ENCODE measurements around the gene SLC17A5. TPM values are rescaled to one million over a fixed set of nuclear protein-coding genes. Genes with fewer than 3 reads are reported as not detected.

SLC17A5 gene
- total and polyA plus RNA-seq, 9 of the 15 experiments (the other 6 are each of a cell fraction or from before 2014, with no cell fraction given), result 1.3 to 7.2 (median 3.4) TPM

- H3K9ac ChIP-seq (ENCODE audit: insufficient read depth in 1 of 2, low read depth in 2 of 2, low read length in 2 of 2), result no peak overlapping the region
- H3K4me1 ChIP-seq (replicated peaks in 1 of 2; ENCODE audit: control insufficient read depth in 2 of 2, insufficient read depth in 2 of 2, low read length in 2 of 2), result no peaks in the 10 kb centered on the region
- peaks cover 3 to 6% of the 10 kb centered on the region in 2 experiments; a peak in 4 of 5 replicates for H3K27me3 ChIP-seq (ENCODE audit: control insufficient read depth in 2 of 2, insufficient read depth in 2 of 2, low read length in 2 of 2)
- no peaks in the 10 kb centered on the region; the same call in 1 of the 2 replicates for H4K20me1 ChIP-seq (replicated peaks; ENCODE audit: control insufficient read depth, insufficient read depth, low read length)
- no peak overlapping the region for H3K27ac ChIP-seq (ENCODE audit: extremely low read depth, low read depth, low read length)
- no peaks in the 10 kb centered on the region for H3K79me2 ChIP-seq (ENCODE audit: control insufficient read depth, insufficient read depth, low read length)
- H3K36me3 ChIP-seq (ENCODE audit: control insufficient read depth, insufficient read depth, low read length), result no peaks in the 10 kb centered on the region
- in situ Hi-C loops (cut with MboI) (loop anchor here (5.0 kb wide), 1 partner anchor 57 kb away; no protein-coding TSS in a partner anchor), intact Hi-C loops (cut with micrococcal nuclease) (loop anchor here (1.0 to 10.0 kb wide), 4 partner anchors 42 to 1534 kb away; no protein-coding TSS in a partner anchor)
- ChIA-PET CTCF (ENCODE audit: low intra/inter-chr PET ratio) (interaction anchor here (1.9 kb wide), 1 partner anchor 57 kb away, joined by 8 read pairs; no protein-coding TSS in a partner anchor), POLR2A (interaction anchor here (0.6 to 2.2 kb wide), 3 partner anchors 24 to 1931 kb away, joined by 3 to 5 read pairs (median 3); no protein-coding TSS in a partner anchor)
- peak; percentile 96 for FAIRE-seq
- no peaks in the 10 kb centered on the region for H3K9me3 ChIP-seq (replicated peaks; ENCODE audit: control insufficient read depth, insufficient read depth, low read depth, low read length)
- peak; percentile 97 for ATAC-seq
- BruUV-seq (replicated peaks), result no TSS peak
- DNase-seq (ENCODE audit: extremely low read depth in 1 of 4, low spot score in 3 of 4), result peak; percentile 66 to 85 (median 76)
- no peaks in the 10 kb centered on the region for H3K9me1 ChIP-seq (ENCODE audit: control insufficient read depth, insufficient read depth, low read length)
- H3K4me2 ChIP-seq (ENCODE audit: insufficient read depth, low read length), result no peak overlapping the region
- WGBS (ENCODE audit: insufficient coverage, low coverage, missing lambda C conversion rate), result 3% methylated on average over 4 of the region's 4 CpGs
- no peak overlapping the region for H3K4me3 ChIP-seq
- H2AFZ ChIP-seq (ENCODE audit: low read depth, low read length), result no peak overlapping the region
- TF ChIP-seq, protein P1, sequence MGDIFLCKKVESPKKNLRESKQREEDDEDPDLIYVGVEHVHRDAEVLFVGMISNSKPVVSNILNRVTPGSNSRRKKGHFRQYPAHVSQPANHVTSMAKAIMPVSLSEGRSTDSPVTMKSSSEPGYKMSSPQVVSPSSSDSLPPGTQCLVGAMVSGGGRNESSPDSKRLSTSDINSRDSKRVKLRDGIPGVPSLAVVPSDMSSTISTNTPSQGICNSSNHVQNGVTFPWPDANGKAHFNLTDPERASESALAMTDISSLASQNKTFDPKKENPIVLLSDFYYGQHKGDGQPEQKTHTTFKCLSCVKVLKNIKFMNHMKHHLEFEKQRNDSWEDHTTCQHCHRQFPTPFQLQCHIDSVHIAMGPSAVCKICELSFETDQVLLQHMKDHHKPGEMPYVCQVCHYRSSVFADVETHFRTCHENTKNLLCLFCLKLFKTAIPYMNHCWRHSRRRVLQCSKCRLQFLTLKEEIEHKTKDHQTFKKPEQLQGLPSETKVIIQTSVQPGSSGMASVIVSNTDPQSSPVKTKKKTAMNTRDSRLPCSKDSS (IDR thresholded peaks at IDR 0.05; ENCODE audit: low read depth, partially characterized antibody), result no peak
- TF ChIP-seq CTBP1 (IDR thresholded peaks at IDR 0.05; ENCODE audit: borderline replicate concordance), result no peak
- no peak for TF ChIP-seq CEBPB (tag; IDR thresholded peaks at IDR 0.05)
- no peak for TF ChIP-seq RFX5 (IDR thresholded peaks at IDR 0.05; ENCODE audit: low read depth, low read length)
- no peak for TF ChIP-seq DDX20 (tag; IDR thresholded peaks at IDR 0.05; ENCODE audit: low read depth)
- no peak for TF ChIP-seq PTRF (tag; IDR thresholded peaks at IDR 0.05)
- TF ChIP-seq TGIF2 (CRISPR knock-in tag; IDR thresholded peaks at IDR 0.05), result no peak
- no peak for TF ChIP-seq BMI1 (IDR thresholded peaks at IDR 0.05; ENCODE audit: low read length)
- TF ChIP-seq NR2C1 (IDR thresholded peaks at IDR 0.05), result no peak
- no peak for TF ChIP-seq NR2C1 (tag; IDR thresholded peaks at IDR 0.05)
- no peak for TF ChIP-seq SFPQ (IDR thresholded peaks at IDR 0.05; ENCODE audit: low read depth, low read length)
- TF ChIP-seq ZSCAN32 (CRISPR knock-in tag; IDR thresholded peaks at IDR 0.05), result no peak
- TF ChIP-seq, protein P2, sequence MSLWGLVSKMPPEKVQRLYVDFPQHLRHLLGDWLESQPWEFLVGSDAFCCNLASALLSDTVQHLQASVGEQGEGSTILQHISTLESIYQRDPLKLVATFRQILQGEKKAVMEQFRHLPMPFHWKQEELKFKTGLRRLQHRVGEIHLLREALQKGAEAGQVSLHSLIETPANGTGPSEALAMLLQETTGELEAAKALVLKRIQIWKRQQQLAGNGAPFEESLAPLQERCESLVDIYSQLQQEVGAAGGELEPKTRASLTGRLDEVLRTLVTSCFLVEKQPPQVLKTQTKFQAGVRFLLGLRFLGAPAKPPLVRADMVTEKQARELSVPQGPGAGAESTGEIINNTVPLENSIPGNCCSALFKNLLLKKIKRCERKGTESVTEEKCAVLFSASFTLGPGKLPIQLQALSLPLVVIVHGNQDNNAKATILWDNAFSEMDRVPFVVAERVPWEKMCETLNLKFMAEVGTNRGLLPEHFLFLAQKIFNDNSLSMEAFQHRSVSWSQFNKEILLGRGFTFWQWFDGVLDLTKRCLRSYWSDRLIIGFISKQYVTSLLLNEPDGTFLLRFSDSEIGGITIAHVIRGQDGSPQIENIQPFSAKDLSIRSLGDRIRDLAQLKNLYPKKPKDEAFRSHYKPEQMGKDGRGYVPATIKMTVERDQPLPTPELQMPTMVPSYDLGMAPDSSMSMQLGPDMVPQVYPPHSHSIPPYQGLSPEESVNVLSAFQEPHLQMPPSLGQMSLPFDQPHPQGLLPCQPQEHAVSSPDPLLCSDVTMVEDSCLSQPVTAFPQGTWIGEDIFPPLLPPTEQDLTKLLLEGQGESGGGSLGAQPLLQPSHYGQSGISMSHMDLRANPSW (CRISPR knock-in tag; IDR thresholded peaks at IDR 0.05), result no peak
- TF ChIP-seq HMGN3 (IDR thresholded peaks at IDR 0.05; ENCODE audit: borderline replicate concordance, extremely low read depth, insufficient read length, low read depth, low read length), result no peak
- no peak for TF ChIP-seq NFXL1 (CRISPR knock-in tag; IDR thresholded peaks at IDR 0.05)
- TF ChIP-seq SRSF9 (IDR thresholded peaks at IDR 0.05; ENCODE audit: borderline replicate concordance, low read depth, low read length), result no peak
- no peak for TF ChIP-seq SAFB (IDR thresholded peaks at IDR 0.05; ENCODE audit: borderline replicate concordance, low read depth, low read length)
These were observed 21.8 kb upstream of the SLC17A5 start for GRCh38 chr6:73675466-73676098.

Measured in K562 (cell line).